HG02642 (cell line): ENCODE results near the gene ABCB8.
A peak's percentile ranks its signal among the peaks of the same experiment; 100 is the strongest.

Experiments
- ATAC-seq: cut with Tn5 transposase; IDR thresholded peaks from one replicate; pipeline ENCODE4 v1.9.1; 2021; ENCODE audit warnings: mild to moderate bottlenecking; ENCODE audit not compliant: unreplicated experiment, poor library complexity

Gene ABCB8

DNA sequence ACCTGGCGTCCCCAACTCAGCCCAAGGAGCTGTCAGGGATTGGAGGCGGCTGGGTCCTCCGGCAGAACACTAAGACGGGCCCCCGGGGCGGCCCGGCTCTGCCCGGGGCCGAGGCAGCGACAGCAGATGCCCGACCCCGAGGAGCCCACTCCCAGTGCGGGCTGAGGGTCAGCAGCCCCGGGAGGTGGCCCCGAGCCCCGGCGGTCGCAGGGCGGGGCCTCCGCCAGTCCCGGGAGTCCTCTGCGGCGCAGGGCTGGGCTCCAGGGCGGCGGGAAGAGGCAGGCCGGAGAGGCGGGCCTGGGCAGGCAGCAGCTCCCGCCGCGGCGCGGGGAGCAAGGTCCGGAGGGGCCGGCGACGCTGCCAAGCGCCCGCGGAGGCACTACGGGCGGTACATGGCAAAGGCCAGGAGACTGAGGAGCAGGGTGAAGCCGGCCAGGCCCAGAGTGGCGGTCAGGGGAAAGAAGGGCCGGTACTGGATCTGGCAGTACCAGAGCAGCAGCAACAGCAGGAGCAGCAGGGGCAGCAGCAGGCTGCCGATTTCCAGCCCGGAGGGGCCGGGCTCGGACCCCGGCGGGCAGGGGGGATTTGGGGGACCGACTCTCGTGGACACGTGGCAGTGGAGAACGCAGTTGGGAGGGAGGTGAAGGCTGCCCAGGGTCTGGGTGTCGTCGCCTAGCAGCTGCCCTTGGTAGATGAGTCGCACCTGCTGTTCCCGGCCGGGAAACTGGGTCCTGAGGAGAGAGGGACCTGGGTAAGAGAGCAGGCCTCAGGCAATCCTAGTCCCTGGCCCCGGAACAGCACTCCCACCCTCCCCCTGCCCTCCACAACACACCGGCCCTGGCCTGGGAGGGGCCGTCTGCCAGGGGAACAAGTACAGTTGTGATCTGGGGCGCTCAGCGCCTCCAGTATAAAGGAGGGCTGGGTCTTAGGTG, 53.2 kb downstream of the ABCB8 start:
- no peak for ATAC-seq

DNA sequence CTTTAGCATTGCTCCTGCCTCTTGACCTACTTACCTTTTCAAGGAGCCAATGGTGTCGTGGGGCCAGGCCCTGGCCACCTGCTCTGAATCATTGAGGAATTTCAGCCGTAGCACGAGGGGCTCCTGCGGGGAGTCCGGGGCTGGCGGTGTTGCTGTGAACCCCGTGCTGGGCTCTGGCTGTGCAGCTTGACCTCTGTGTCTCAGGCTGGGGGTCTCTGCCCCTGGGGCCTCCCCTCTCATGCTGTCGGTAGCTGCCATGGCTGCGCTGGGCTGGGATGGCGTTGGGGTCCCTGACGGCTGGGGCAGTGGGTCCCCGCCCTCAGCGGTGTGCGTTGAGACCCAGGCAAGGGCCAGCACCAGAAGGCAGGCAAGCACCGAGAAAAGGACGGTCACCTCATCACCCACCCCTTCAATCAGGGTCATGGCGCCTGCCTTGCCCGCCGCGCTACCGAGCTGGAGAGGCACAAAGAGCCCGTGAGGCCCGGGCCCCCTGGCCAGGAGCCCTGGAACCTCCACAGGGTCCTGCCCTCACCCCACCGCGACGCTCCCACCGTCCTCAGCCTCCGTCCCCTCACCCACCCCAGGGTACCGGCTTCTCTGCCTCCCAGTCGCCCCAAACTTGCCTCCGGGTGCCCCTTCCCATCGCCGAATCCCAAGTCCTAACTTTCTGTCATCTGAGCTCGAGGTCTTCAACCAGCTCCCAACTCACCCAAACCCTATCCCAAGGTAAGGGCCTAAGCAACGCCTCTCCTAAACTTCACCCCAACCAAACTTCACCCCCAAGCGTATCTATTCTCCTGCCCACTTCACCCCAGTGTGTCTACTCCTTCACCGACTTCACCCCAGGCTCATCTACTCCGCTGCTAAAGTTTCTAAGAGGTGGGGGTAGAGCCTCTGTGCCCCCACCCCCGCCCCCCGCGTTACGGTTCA, 54.2 kb downstream of the ABCB8 start:
- no peak for ATAC-seq

DNA sequence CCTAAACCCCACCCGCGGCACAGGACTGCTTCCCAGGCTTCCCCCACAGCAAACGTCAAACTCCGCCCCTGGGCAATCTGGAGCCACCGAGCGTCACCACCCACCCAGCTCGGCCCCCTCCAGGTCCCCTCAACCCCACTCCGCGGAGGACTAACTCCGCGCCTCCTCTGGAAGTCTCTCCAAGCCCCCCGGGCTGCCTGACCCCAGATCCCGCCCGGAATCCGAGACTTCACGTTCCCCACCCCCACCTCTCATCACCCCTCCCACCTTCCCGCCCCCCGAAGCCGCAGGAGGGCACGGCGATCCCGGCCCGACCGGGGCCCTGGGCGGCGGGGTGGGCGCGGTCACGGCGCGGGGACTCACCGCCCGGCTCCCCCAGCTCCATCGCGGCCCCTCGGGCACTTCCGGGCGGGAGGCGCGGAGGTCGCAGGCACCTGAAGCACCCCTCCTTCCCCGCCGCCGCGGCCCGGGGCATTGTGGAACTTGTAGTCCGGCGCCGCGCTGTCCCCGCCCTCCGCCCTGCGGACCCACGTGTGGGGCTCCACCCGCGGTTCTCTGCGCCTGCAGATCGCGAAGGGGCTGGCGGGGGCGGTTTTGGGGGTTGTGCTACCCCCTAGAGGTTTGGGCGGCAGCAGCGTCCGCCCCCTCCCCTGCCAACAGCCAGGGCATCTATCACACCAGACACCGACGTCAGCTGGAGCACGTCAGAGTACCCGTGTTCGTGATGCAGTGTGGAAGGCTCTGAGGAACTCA, 55.0 kb downstream of the ABCB8 start, which contains the start of gene TMUB1:
Gene TMUB1, minus strand, starts transcription at position 423 of the 753 bp plus-strand sequence. CDS start 930 bp downstream, outside the sequence.
- ATAC-seq, result peak; percentile 53

DNA sequence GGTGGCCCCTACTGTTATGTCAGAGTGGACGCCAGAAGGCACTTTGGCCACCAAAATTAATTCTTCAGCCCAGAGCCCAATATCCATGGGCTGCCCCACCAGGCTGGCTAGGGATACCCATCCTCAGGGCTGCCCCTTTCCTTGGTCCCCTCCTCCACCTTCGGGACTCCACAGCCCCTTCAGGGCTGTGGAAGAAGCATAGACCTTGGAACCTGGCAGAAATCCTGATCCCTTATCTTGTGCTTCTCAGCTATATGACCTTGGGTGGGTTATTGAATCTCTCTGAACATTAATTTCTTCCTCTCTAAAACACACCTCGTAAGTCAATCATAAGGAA, 55.5 kb downstream of the ABCB8 start:
- no peak for ATAC-seq

DNA sequence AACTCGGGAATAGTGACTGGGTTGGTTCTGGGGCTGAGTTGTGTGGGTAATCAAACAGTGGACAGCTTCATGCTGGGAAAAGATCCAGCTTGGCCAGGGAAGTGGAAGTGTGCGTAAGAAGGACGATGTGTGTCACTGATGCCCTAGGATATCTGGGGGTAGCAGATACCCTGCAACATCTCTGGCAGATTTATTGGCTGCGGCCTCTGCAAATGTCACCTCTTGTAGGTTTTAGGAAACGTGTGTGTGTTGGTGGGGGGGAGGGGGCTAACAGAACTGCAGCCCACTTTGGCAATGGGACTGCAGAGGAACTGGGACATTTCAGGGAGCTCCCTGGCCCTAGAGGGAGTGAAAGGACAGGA, 57.1 kb downstream of the ABCB8 start:
- no peak for ATAC-seq

DNA sequence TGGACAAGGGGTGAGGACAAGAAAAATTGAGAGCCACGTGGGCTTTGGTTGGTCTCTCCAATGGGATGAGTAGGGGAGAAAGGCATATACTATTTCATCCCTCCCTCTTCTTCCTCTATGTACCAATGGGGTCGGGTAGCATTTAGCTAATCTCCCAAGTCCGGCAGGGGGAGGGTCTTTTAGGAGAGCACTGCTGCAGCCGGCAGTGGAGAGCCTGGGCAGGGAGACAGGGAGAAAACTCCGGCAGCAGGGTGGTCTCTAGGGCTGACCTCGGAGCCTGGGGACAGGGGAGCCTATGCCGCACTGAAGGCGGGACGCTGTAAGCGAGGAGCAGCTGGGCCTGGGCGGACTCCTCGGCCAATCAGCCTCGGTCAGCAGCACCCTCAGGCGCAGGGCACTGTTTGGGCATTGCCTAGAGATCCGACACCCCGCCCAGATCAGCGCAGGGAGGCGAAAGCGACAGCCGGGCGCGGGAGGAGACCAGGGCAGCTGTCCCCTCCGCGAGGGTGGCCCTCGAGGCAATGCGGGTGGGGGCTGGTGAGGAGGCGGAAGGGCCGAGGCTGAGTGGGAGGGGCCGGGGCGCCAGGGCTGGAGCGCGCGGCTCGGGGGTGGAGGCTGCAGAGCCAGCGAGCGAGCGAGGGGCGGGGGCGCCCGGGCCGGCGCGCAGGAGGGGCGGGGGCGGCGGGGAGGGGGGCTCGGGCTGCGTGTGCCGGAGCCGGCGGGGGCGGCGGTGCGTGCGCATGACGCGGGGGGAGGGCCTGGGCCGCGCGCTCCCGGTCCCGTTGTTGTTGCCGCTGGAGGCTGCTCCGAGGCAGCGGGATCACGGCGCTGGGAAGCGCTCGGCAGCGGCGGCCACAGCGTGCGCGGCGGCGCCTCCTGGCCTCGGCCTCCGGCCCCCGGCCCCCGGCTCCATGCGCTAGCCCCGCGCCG, 57.7 kb downstream of the ABCB8 start, which contains the start of gene AGAP3:
Gene AGAP3, plus strand, starts transcription at position 785 of the 930 bp plus-strand sequence. CDS start 267 bp downstream, outside the sequence.
- ATAC-seq, result peak; percentile 44

DNA sequence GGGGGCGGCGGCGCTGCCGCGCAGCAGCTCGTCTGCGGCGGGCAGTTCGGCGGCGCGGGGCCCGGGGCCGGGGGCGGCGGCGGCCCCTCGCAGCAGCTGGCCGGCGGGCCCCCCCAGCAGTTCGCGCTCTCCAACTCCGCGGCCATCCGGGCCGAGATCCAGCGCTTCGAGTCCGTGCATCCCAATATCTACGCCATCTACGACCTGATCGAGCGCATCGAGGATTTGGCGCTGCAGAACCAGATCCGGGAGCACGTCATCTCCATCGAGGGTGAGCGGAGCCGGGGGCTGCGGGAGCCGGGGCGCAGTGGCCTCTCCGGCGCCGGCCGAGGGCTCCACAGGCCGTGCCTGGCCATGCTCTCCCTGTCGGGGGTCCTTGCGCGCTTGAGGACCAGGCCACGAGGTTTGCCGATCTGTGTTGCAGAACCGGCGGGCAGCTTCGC, 58.6 kb downstream of the ABCB8 start:
- no peak for ATAC-seq

DNA sequence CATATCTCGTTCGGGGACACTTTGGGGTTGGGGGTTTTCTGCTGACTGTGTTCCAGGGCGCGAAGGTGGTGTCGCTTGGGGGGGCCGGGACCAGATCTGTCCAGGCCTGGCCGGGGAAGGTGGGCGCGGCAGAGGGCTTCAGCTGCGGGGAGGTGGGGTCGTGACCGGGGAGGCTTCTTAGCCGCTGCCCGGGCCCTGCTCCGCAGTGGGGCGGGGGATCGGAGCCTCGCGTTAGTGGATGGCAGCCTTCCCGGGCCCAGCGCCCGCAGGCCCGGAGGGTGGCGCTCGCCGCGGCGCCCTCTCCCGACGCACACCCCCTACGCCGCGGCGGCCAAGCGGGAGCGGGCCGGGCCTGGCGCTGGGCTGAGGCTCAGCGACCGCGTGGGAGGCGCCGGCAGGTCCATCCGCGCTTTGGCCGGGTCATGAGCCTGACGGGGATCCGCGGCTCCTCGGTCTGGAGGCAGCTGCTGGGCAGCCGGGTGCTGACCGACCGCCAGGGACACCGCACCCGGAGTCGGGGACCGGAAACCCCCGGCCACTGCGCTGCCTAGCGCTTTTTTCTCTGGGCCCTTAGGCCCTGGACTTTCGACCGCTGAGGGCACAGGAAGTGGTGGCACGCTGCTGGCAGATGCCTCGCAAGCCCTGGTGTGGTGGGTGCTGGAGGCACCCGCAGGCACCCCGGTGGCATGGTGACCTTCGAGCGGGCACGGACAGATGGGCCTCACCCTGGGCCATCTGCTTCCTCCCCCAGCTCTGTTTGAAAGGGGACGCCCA, 59.2 kb downstream of the ABCB8 start:
- ATAC-seq, result no peak

DNA sequence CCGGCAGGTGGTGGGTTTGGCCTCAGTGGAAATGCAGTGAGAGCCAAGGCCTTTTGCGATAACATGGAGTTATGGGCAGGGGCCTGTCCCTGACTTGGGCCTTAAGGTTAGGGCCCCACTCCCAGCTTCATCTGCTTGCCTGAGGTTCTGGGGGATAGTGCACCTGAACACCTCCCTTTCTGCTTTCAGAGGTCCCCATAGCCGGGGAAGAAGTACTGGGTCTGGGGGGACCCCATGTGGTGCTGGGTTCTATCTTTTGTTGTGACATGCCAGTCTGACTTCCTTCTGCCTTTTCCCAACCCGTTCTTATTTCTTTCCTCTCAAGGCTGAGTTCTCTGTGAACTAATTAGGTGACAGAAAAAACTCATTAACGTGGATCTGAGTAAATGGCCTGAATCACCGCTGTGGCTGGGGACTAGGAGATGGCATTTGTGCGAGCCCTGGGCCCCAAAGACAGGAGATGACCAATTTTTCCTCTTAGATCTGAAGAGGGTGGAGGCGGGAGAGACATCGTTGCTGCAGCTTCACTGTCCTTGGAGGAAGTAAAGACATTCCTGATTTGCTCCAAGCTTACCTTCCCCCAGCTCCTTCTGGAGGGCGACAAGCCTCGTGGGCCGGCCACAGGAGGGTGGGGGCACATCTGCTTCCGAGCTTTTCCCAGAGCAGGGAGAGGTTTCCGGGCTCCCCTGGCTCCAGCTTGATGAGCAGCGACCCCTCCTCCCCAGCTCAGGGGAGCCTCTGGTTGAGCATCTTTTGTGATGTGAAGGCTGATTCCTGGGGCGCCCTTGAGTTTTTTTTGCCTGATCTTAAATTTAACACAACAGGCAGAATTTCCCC, 60.0 kb downstream of the ABCB8 start:
- no peak for ATAC-seq

DNA sequence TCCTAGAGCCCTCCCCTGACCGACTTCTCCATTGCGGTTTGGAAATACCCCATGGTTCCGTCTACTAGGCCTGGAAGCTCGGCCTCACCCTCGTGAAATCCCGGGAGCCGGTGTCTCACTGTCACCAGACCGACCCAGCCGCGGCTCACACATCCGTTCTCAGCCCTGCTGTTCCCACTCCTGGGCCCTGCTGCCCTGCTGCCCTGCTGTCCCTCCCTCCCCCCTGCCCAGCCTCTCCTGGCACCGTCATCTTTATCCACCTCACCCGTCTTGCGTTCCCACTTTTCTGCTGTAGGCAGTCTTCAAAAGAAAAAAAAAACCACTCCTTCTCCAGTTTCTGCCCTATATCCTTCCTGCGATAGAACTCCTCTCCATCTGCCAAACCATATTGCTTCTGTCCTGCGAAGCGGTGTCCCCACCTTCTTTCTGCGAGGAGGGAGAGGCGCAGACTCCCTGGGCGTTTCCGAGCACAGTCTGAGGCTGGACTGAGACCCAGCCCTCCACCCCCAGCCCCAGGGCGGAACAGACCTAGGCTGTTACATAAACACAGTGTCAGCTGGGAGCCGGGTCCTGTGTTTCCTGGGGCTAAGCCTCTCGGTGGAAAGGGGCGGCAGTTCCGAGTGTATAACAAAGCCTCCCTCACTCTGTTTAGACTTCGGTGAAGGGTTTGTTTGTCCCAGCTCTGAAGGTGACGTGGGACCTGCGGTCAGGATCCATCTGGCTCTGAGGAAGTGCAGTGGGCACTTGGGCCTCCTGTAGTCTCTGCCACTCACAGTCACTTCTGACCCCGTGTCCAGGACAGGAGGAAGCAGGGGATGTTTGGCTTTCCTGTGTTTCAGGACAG, 60.8 kb downstream of the ABCB8 start:
- ATAC-seq, result no peak

DNA sequence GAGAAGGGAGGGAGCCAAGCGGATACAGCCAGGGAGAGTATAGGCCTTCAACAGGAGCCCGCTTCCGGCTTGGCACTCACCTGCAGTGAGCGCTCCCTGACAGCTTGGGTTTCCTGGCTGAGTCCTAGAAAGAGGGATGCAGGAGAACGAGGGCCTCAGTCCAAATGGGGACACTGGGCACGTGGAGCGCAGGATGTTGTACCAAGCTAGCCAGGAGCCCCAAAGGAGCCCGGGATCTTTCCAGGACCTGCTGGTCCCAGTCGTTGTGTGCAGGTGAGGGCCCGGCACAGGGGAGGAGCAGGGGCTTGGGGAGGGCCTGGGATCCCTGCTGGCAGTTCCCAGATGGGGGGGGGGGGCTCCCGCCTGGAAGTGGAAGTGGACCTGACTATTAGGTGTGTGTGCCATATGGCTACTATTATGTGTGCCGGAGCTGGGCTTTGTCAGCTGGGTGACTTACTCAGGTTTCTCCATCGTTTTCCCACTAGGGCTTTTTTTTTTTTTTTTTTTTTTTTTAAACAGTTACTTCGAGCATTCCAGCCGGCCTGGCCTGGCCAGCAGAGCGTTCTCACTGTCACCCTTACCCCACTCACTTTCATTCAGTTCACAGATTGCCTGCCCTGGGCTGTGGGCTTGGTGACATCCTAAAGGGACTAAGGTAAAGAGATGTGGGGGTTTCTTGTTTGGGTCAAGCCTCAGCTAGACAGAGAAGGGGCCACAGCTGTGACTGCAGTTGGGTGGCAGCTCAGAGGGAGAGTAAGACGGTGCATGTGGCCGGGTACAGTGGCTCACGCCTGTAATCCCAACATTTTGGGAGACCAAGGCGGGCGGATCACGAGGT, 61.9 kb downstream of the ABCB8 start:
- ATAC-seq, result no peak

DNA sequence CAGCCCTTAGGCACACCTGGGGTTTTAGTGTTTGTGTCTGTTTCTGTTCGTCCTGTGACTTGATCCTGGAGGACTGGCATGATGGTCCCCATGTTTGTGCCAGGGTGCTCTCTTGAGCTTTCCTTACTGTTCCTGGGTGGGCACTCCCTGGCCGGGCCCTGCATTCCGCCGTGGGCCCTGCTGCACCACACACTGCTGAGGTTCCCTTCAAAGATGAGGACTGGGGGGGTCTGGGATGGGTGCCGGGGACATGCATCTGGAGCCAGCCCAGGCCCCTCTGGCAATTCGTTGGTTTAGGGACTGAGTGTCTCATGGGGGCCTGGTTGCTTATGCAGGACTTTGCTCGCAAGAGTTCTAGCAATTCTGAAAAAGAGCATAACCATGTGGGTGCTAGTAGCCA, 62.8 kb downstream of the ABCB8 start:
- no peak for ATAC-seq

DNA sequence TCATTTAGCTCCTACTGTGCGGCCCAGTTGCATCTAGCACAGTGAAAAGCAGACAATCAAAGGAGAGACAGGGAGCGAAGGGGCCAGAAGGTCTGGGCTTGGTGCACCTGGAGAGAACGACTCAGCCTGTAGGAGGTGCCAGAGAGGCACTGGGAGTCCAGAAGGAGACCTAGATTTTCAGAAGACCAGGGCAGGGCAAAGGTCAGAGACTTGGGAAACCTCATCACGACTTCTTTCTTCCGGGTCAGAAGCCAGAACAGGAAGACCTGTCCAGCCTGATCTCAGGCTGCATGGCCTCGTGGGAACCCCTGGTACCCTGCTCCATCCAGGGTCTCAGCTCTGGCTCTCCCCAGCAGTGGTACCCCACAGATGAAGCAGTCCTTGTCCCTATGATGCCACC, 63.2 kb downstream of the ABCB8 start:
- no peak for ATAC-seq

DNA sequence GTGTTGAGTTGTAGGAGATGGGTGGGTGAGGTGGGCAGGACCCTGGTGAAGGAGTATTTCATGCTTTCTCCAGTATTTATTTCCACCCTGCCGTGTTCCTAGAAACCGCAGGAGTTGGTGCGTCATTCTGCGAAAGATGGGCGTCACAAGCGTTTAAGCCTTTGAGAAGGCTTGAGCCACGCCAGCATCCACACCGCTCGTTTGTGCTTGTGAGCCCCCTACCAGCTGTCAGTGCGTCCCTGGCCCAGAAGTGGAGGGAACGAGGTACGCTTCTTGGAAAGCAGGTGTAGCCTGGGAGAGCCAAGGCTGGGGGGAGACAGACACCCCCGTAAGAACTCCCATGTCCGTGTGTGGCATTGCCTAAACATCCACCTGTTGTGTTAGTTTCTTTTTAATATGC, 63.7 kb downstream of the ABCB8 start:
- ATAC-seq, result no peak

DNA sequence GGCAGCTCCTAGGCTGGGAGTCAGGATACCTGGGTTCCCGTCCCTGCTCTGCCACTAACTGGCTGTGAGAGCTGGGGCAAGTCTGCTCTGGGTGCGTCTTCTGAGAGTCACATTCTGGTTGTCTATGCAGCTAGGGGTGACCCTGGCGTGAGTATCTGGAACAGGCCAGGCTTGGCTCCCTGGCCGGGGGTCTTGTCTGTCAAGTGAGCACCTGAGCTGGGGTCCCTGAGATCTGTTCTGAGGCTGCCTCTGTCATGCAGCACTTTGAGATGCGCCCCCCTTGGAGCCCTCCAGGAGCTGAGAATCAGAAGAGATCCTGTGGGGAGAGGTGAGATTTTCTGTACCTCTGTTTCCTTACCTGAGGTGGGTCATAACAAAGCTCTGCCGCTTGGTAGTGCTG, 65.5 kb downstream of the ABCB8 start:
- no peak for ATAC-seq

DNA sequence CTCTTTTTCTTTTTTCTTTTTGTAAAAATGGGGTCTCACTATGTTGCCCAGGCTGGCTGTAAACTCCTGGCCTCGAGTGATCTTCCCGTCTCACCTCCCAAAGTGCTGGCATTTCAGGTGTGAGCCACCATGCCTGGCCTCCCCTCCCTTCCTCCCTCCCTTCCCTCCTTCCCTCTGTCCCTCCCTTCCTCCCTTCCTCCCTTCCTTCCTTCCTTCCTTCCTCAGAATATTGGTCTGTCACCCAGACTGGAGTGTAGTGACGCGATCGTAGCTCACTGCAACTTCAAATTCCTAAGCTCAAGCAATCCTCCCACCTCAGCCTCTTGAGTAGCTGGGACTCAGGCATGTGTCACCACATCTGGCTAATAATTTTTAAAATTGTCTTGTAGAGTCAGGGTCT, 66.4 kb downstream of the ABCB8 start:
- no peak for ATAC-seq
